PFSK-1 (cell line): ENCODE data around the gene EML4.

Experiments used
- FOXP2 ChIP-seq: optimal IDR thresholded peaks from 2 replicates; pipeline ENCODE3; 2011; ENCODE audit warnings: borderline replicate concordance, control low read depth, inconsistent platforms; ENCODE audit not compliant: insufficient read depth; ENCODE audit errors: extremely low read length, extremely low read depth
- POLR2AphosphoS5 ChIP-seq: IDR thresholded peaks from 2 replicates; pipeline ENCODE4 v1.6.1; 2012; ENCODE audit warnings: low read depth, mild to moderate bottlenecking, control low read depth, low read length, moderate library complexity
- SIN3A ChIP-seq: IDR thresholded peaks from 2 replicates; pipeline ENCODE4 v1.6.1; 2012; ENCODE audit warnings: mild to moderate bottlenecking, low read length, moderate library complexity, borderline replicate concordance; ENCODE audit not compliant: insufficient read depth
- TAF1 ChIP-seq: IDR thresholded peaks from 2 replicates; pipeline ENCODE4 v1.6.1; 2012; ENCODE audit warnings: low read length, control low read depth, borderline replicate concordance; ENCODE audit not compliant: insufficient read depth
- TF ChIP-seq, protein P1 (sequence below), 2 experiments: IDR thresholded peaks; 2 replicates each; pipeline versions ENCODE4 v1.6.1 to v1.8.0; 2011 to 2012; ENCODE audit warnings: low read depth in 2 of 2, low read length in 2 of 2, control low read depth in 1 of 2, inconsistent platforms in 1 of 2, mild to moderate bottlenecking in 1 of 2, moderate library complexity in 1 of 2; ENCODE audit not compliant: insufficient read depth in 1 of 2

DNA sequence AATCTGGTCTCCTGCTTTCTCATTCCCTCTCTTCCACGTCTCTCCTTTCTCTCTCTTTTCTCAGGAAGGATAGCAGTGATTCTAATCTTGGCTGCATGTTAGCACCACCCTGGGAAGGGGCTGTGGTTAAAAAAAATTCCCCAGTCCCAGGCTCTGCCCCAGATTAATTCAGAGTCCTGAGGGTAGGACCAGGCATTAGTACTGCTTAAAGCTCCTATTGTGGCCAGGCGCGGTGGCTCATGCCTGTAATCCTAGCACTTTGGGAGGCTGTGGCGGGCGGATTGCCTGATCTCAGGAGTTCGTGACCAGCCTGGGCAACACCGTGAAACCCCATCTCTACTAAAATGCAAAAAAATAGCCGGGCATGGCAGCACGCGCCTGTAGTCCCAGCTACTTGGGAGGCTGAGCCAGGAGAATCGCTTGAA lies 35.4 kb upstream of the EML4 start:
- TF ChIP-seq POLR2AphosphoS5 (no peak), SIN3A (no peak), TAF1 (no peak), FOXP2 (no peak)
- TF ChIP-seq, protein P1, sequence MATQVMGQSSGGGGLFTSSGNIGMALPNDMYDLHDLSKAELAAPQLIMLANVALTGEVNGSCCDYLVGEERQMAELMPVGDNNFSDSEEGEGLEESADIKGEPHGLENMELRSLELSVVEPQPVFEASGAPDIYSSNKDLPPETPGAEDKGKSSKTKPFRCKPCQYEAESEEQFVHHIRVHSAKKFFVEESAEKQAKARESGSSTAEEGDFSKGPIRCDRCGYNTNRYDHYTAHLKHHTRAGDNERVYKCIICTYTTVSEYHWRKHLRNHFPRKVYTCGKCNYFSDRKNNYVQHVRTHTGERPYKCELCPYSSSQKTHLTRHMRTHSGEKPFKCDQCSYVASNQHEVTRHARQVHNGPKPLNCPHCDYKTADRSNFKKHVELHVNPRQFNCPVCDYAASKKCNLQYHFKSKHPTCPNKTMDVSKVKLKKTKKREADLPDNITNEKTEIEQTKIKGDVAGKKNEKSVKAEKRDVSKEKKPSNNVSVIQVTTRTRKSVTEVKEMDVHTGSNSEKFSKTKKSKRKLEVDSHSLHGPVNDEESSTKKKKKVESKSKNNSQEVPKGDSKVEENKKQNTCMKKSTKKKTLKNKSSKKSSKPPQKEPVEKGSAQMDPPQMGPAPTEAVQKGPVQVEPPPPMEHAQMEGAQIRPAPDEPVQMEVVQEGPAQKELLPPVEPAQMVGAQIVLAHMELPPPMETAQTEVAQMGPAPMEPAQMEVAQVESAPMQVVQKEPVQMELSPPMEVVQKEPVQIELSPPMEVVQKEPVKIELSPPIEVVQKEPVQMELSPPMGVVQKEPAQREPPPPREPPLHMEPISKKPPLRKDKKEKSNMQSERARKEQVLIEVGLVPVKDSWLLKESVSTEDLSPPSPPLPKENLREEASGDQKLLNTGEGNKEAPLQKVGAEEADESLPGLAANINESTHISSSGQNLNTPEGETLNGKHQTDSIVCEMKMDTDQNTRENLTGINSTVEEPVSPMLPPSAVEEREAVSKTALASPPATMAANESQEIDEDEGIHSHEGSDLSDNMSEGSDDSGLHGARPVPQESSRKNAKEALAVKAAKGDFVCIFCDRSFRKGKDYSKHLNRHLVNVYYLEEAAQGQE (IDR thresholded peaks at IDR 0.05; ENCODE audit: insufficient read depth in 1 of 2, low read depth in 2 of 2, low read length in 2 of 2): no peak
